Measurements from ENCODE around the gene CCL16.

The CCL16 gene

GRCh38 chr17:36014946-36015345 lies 33.6 kb upstream of the CCL16 start:
- TF ChIP-seq CTCF (IDR thresholded peaks at IDR 0.05) = no peak

GRCh38 chr17:36011201-36011600 lies 29.9 kb upstream of the CCL16 start:
- TF ChIP-seq CTCF (IDR thresholded peaks at IDR 0.05) = no peak
- no peak overlapping the region for H3K4me3 ChIP-seq
- no peak for DNase-seq (ENCODE audit: low spot score)
- H3K27ac ChIP-seq = no peak overlapping the region

More at GRCh38 chr17:36014946-36015345, 33.6 kb upstream of the CCL16 start:
- DNase-seq (ENCODE audit: low spot score) = no peak
- Histone ChIP-seq H3K4me3 (no peak overlapping the region), H3K27ac (no peak overlapping the region)

GRCh38 chr17:36008998-36009665 lies 27.8 kb upstream of the CCL16 start:
- TF ChIP-seq CTCF (IDR thresholded peaks at IDR 0.05) = no peak

GRCh38 chr17:36004594-36005108 lies 23.4 kb upstream of the CCL16 start:
- H3K27ac ChIP-seq = no peak overlapping the region
- H3K4me3 ChIP-seq = no peak overlapping the region
- DNase-seq (ENCODE audit: low spot score) = no peak
- TF ChIP-seq CTCF (IDR thresholded peaks at IDR 0.05) = no peak

More at GRCh38 chr17:36008998-36009665, 27.8 kb upstream of the CCL16 start:
- Histone ChIP-seq H3K4me3 (no peak overlapping the region), H3K27ac (no peak overlapping the region)
- no peak for DNase-seq (ENCODE audit: low spot score)

GRCh38 chr17:36002631-36003030 lies 21.3 kb upstream of the CCL16 start:
- TF ChIP-seq CTCF (IDR thresholded peaks at IDR 0.05) = no peak
- Histone ChIP-seq H3K27ac (no peak overlapping the region), H3K4me3 (no peak overlapping the region)
- DNase-seq (ENCODE audit: low spot score) = no peak

GRCh38 chr17:36001862-36002603 lies 20.7 kb upstream of the CCL16 start:
- Histone ChIP-seq H3K27ac (no peak overlapping the region), H3K4me3 (no peak overlapping the region)
- TF ChIP-seq CTCF (IDR thresholded peaks at IDR 0.05) = no peak
- DNase-seq (ENCODE audit: low spot score) = no peak
